Stomach (tissue), 9 donors: ENCODE data around the gene SNX27. TPM values are rescaled to one million over a fixed set of nuclear protein-coding genes. Genes with fewer than 3 reads are reported as not detected.
A peak's percentile ranks its signal among the peaks of the same experiment; 100 is the strongest.

Experiments
- DNase-seq, 2 donors: peaks; one replicate each; pipeline versions ENCODE4 v3.0.0 to v3.0.0-alpha.2; 2013 to 2019
- H3K27ac ChIP-seq, 5 donors: fragments of 200-600 bp in 4 of 5; sonication (generic) in 4 of 5; one replicate each; pipeline ENCODE4 v1.5.1; 2013 to 2019; ENCODE audit warnings: mild to moderate bottlenecking in 1 of 5, moderate library complexity in 1 of 5
- H3K27me3 ChIP-seq, 3 donors: fragments of 200-600 bp; sonication (generic); one replicate each; pipeline ENCODE4 v1.5.1; 2017 to 2019; ENCODE audit warnings: mixed run types in 1 of 3
- H3K36me3 ChIP-seq, 4 donors: fragments of 200-600 bp; sonication (generic); 1 replicate in 3 of 4; 2 replicates in 1 of 4; pipeline ENCODE4 v1.5.1; 2016 to 2019
- H3K4me1 ChIP-seq, 4 donors: fragments of 200-600 bp; sonication (generic); one replicate each; pipeline ENCODE4 v1.5.1; 2016 to 2019
- H3K4me3 ChIP-seq, 4 donors: fragments of 200-600 bp; sonication (generic) in 3 of 4; one replicate each; pipeline ENCODE4 v1.5.1; 2016 to 2019; ENCODE audit warnings: mild to moderate bottlenecking in 1 of 4
- H3K9me3 ChIP-seq, 4 donors: fragments of 200-600 bp; sonication (generic); one replicate each; pipeline ENCODE4 v1.5.1; 2016 to 2019
- EP300 ChIP-seq: sonication (generic); formaldehyde crosslinking; IDR thresholded peaks from one replicate; pipeline ENCODE4 v1.6.1; 2017; ENCODE audit warnings: antibody characterized with exemption
- POLR2A ChIP-seq, 4 donors: fragments of 450-650 bp; IDR thresholded peaks; one replicate each; pipeline ENCODE4 v1.6.1; 2016; ENCODE audit warnings: antibody characterized with exemption in 4 of 4, control low read depth in 2 of 4, mild to moderate bottlenecking in 1 of 4, moderate library complexity in 1 of 4
- POLR2AphosphoS5 ChIP-seq, 3 donors: sonication (generic); formaldehyde crosslinking; IDR thresholded peaks; one replicate each; pipeline ENCODE4 v1.6.1; 2016; ENCODE audit warnings: antibody characterized with exemption in 3 of 3
- WGBS, 5 donors: extraction: QIAGEN DNeasy Blood & Tissue Kit in 3 of 5; methylation state at CpG; one replicate each; pipeline versions ENCODE4 v1.1.5 to v1.1.7; 2013 to 2018; 5-methylcytosine and 5-hydroxymethylcytosine counted together
- intact Hi-C: fragments of 100-400 bp; cut with DNase I; formaldehyde crosslinking; loops from one replicate; pipeline ENCODE4 v1.15.1; 2023; ENCODE audit warnings: low total_unique reads
- polyA plus RNA-seq, 3 donors: library from polyadenylated mRNA; stranded (reverse); fragments of 200-250 nt; gene quantifications; one replicate each; pipeline ENCODE4 v1.2.3, GENCODE V29; 2013
- total RNA-seq, 5 donors: library from RNA; depleted of rRNA; stranded (reverse); fragments of >200 nt; gene quantifications; one replicate each; pipeline versions ENCODE4 v1.1.0 to v1.2.3, GENCODE V29; 2014 to 2016
- TF ChIP-seq, protein P1 (sequence below), 7 experiments: fragments of 450-650 bp in 4 of 7; fragments of 200-600 bp in 3 of 7; sonication (generic) in 3 of 7; IDR thresholded peaks; one replicate each; pipeline ENCODE4 v1.5.1; 2016 to 2019; ENCODE audit warnings: antibody characterized with exemption in 7 of 7, control low read depth in 2 of 7, mild to moderate bottlenecking in 1 of 7
- donor health status: healthy with polysubstance abuse.
- donor health status: Bipolar disorder and iron deficiency.
- donor health status: healthy.

The SNX27 gene
- total and polyA plus RNA-seq, 8 donors, result 4.3 to 82.3 (median 17.7) TPM

DNA sequence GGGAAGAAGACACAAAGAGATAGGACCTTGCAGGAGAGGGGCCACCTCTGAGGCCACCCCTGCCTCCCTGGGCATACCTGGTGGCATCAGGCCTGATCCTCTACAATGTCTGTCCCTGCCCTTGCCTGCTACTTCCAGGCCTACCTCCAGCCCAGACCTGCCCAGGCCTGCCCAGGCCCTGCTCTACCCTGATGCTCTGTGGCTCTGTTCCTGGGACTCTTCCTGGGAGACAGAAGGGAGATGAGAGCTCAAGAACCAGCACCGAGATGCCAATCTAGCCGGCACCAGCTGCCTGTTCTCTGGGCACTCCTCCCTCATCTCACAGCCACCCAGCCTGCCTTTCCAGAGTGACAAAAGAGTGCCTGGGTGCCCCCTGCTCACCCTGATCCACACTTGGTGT, 102.0 kb downstream of the SNX27 start:
- intact Hi-C loops, result no loop called here
- no peaks in the 10 kb centered on the region for H3K9me3 ChIP-seq
- H3K27ac ChIP-seq, result no peak overlapping the region
- TF ChIP-seq EP300 (no peak), POLR2A (IDR thresholded peaks at IDR 0.05) (no peak), POLR2AphosphoS5 (IDR thresholded peaks at IDR 0.05) (no peak)
- TF ChIP-seq, protein P1, sequence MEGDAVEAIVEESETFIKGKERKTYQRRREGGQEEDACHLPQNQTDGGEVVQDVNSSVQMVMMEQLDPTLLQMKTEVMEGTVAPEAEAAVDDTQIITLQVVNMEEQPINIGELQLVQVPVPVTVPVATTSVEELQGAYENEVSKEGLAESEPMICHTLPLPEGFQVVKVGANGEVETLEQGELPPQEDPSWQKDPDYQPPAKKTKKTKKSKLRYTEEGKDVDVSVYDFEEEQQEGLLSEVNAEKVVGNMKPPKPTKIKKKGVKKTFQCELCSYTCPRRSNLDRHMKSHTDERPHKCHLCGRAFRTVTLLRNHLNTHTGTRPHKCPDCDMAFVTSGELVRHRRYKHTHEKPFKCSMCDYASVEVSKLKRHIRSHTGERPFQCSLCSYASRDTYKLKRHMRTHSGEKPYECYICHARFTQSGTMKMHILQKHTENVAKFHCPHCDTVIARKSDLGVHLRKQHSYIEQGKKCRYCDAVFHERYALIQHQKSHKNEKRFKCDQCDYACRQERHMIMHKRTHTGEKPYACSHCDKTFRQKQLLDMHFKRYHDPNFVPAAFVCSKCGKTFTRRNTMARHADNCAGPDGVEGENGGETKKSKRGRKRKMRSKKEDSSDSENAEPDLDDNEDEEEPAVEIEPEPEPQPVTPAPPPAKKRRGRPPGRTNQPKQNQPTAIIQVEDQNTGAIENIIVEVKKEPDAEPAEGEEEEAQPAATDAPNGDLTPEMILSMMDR (IDR thresholded peaks at IDR 0.05), result no peak
- H3K36me3 ChIP-seq, result no peaks in the 10 kb centered on the region
- WGBS, 5 donors, result 67 to 96% (median 83%) methylated on average over 2 of the region's 2 CpGs
- H3K4me3 ChIP-seq, result no peak overlapping the region
- H3K4me1 ChIP-seq, result peaks cover 12 to 22% (median 17%) of the 10 kb centered on the region in 4 donors
- DNase-seq, result no peak
- peaks cover 0 to 57% (median 25%) of the 10 kb centered on the region in 3 donors for H3K27me3 ChIP-seq

DNA sequence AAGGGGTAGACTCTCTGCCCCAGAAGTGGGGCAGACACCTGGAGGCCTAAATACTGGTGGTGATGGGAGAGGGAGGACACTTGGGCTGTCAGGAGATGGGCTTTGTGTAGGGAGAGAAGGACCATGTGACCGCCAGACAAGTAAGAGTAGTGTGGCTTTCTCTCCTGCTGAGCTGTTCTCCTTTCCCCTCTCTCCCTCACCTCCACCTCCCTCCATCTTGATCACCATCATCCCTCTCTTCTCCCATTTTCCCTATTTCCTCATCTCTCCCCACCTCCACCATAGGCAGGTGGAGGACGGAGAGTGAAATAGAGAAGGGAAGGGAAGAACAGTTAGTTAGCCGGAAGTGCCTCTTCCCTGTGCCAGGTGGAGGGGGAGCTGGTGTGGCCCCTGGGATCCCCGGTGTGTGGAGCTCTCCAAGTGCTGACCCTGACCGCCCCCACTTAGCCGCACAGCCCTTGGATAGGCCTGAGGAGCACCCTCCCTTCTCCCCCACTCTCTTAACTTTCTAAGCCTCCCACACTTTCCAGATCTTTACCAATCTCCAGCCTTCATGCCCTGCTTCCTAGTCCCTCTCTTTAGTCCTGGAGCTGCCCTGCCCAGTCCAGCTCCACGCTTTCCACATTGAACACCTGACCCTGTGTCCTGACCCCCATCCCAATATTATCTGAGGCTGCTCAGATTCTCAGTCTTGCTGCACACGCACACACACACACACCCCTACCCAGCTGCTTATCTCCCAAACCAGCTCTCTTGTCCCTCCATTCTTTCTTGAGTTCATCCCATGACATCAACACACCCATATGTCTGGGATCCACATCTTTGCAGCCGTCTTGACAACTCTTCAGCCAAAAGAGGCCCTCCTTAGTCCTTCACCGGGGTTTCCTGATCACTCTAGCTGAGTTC, 103.2 kb downstream of the SNX27 start:
- TF ChIP-seq POLR2A (IDR thresholded peaks at IDR 0.05), result no peak
- H3K27me3 ChIP-seq, result peaks cover 0 to 57% (median 25%) of the 10 kb centered on the region in 3 donors
- DNase-seq, result no peak
- peak overlapping the region in 1 of 4 donors; percentile 27 for H3K4me3 ChIP-seq
- WGBS, 5 donors, result 56 to 79% (median 72%) methylated on average over 10 of the region's 10 CpGs
- intact Hi-C loops, result no loop called here
- H3K9me3 ChIP-seq, result no peaks in the 10 kb centered on the region
- no peaks in the 10 kb centered on the region for H3K36me3 ChIP-seq
- peaks cover 12 to 24% (median 18%) of the 10 kb centered on the region in 4 donors for H3K4me1 ChIP-seq
- H3K27ac ChIP-seq, result no peak overlapping the region

DNA sequence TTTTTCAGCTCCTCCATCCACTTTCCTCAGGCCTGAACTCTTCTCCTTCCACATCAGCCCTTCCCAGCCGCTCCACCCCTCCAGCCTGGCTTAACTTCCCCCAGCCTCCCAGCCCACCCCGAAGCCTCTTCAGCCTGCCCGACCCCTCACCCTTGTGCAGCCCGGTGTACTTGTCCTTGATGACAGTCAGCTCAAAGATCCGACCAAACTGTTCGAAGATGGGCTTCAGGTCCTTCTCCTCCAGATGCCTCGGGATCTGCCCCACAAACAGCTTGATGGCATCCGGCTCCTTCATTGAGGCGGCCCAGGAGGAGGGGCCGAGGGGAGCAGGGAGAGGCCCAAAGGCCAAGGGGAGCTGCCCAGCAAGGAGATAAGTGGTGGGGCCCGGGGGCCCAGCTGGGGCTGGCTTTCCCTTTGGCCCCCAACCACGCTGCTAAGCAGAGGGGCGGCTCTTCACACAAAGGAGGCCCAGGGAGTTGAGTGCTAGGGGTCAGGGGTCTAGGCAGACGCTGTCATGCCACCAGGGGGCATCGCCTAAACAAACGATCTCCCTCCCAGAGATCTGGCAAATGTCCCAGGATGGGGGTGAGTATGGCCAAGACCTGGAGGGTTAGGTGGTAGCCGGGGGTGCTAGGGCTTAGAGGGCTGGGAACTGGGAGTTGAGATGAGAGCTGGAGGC, 104.0 kb downstream of the SNX27 start:
- TF ChIP-seq EP300 (no peak), POLR2AphosphoS5 (IDR thresholded peaks at IDR 0.05) (no peak), POLR2A (IDR thresholded peaks at IDR 0.05) (no peak)
- TF ChIP-seq, protein P1 (IDR thresholded peaks at IDR 0.05), result no peak
- H3K27ac ChIP-seq, result peak overlapping the region in 1 of 5 donors; percentile 20
- intact Hi-C loops, result no loop called here
- peak in 1 of 2 donors; percentile 68 for DNase-seq
- H3K4me3 ChIP-seq, result peak overlapping the region in 2 of 4 donors; percentile 14 to 27
- 36 to 47% (median 42%) methylated on average over 16 to 17 of the region's 17 CpGs for WGBS, 5 donors
- peaks cover 18 to 32% (median 26%) of the 10 kb centered on the region in 4 donors for H3K4me1 ChIP-seq
- H3K27me3 ChIP-seq, result peaks cover 0 to 57% (median 25%) of the 10 kb centered on the region in 3 donors
- no peaks in the 10 kb centered on the region for H3K36me3 ChIP-seq
- no peaks in the 10 kb centered on the region for H3K9me3 ChIP-seq

DNA sequence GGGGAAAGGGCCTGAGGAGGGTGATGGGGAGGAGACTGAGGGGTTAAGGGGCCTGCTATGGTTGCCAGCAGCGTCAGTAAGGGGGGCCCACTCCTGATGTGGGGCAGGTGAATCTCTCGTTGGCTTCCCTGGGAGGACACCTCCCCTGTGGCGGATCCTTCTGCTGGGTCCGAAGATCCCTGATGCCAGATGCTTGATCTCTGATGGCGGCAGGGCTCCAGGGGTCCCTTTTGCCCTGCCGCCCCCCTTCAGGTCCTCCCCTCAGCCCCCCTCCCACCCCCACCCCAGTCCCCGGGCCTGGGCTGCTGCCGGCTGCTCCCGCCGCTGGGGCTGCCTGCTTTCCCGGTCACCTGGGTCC, 104.5 kb downstream of the SNX27 start:
- Histone ChIP-seq H3K4me1 (peaks cover 22 to 36% (median 30%) of the 10 kb centered on the region in 4 donors), H3K4me3 (peak overlapping the region; percentile 9 to 27 (median 14)), H3K36me3 (no peaks in the 10 kb centered on the region), H3K27me3 (peaks cover 0 to 57% (median 25%) of the 10 kb centered on the region in 3 donors), H3K9me3 (no peaks in the 10 kb centered on the region), H3K27ac (peak overlapping the region in 1 of 5 donors; percentile 20)
- 7 to 28% (median 12%) methylated on average over 5 to 11 of the region's 11 CpGs for WGBS, 5 donors
- TF ChIP-seq POLR2AphosphoS5 (IDR thresholded peaks at IDR 0.05) (no peak), EP300 (no peak), POLR2A (IDR thresholded peaks at IDR 0.05) (no peak)
- TF ChIP-seq, protein P1 (IDR thresholded peaks at IDR 0.05), result no peak
- DNase-seq, result no peak
- intact Hi-C loops, result no loop called here
